Activated CD4-positive, alpha-beta T cell treated with anti-CD3 and anti-CD28 coated beads for 36 hours (primary cell): Measurements from ENCODE around the gene AVEN. TPM values are rescaled to one million over a fixed set of nuclear protein-coding genes. Genes with fewer than 3 reads are reported as not detected.
"Not testable (repeated sequence)": the region's sequence is repeated elsewhere in the genome, so short reads cannot be mapped to it uniquely, and the experiment has no call there.

Experiments
- ATAC-seq: fragments of 200-7000 bp; cut with Tn5 transposase; one replicate; pipeline ENCODE4 v1.10.0; 2021; ENCODE audit warnings: mild to moderate bottlenecking, moderate library complexity
- CTCF ChIA-PET: fragments of 350-600 bp; sonication (Branson Sonifier 250); formaldehyde crosslinking; loops from one replicate; lab custom pipeline; 2021; ENCODE audit warnings: antibody characterized with exemption; lab: Charles Lee
- POLR2A ChIA-PET: fragments of 350-600 bp; sonication (Branson Sonifier 250); formaldehyde crosslinking; loops from one replicate; lab custom pipeline; 2021; ENCODE audit warnings: antibody characterized with exemption, inconsistent platforms; lab: Charles Lee
- DNase-seq: peaks from one replicate; pipeline ENCODE4 v3.0.0-alpha.2; 2020
- H3K27ac Mint-ChIP-seq: one replicate; pipeline ENCODE4 v1.8.0; 2021; ENCODE audit warnings: mixed read lengths
- H3K27me3 Mint-ChIP-seq: one replicate; pipeline ENCODE4 v1.8.0; 2021; ENCODE audit warnings: mixed read lengths
- H3K36me3 Mint-ChIP-seq: one replicate; pipeline ENCODE4 v1.8.0; 2021; ENCODE audit warnings: low read depth, mixed read lengths
- H3K4me1 Mint-ChIP-seq: one replicate; pipeline ENCODE4 v1.8.0; 2021; ENCODE audit warnings: mixed read lengths
- H3K4me3 Mint-ChIP-seq: one replicate; pipeline ENCODE4 v1.8.0; 2021; ENCODE audit warnings: mild to moderate bottlenecking, moderate library complexity, mixed read lengths
- H3K9me3 Mint-ChIP-seq: one replicate; pipeline ENCODE4 v1.8.0; 2021; ENCODE audit warnings: low read depth, mixed read lengths
- intact Hi-C, 2 experiments: fragments of 100-400 bp; cut with DNase I in 1 of 2; cut with micrococcal nuclease in 1 of 2; formaldehyde crosslinking; loops; one replicate each; pipeline versions ENCODE4 v1.14.2 to v1.15.1; 2022 to 2024; cut with DNase I, micrococcal nuclease
- total RNA-seq, 2 experiments: library from RNA; stranded (reverse); gene quantifications; one replicate each; pipeline ENCODE4 v1.2.3, GENCODE V29; 2021

The AVEN gene
- total RNA-seq, 2 experiments from 2014 or later, result 10.5 to 10.7 TPM

GRCh38 chr15:34013746-34014145, 25.3 kb downstream of the AVEN start:
- Mint-ChIP-seq H3K27ac (no peak overlapping the region), H3K27me3 (no peaks in the 10 kb centered on the region), H3K4me1 (peaks cover 8% of the 10 kb centered on the region), H3K36me3 (peaks cover 3% of the 10 kb centered on the region), H3K9me3 (no peaks in the 10 kb centered on the region), H3K4me3 (no peak overlapping the region)
- CTCF ChIA-PET, result no interaction called here
- ATAC-seq (no peak), DNase-seq (no peak)
- intact Hi-C loops, result no loop called here
- POLR2A ChIA-PET, result no interaction called here

GRCh38 chr15:34012461-34013028, 26.5 kb downstream of the AVEN start:
- intact Hi-C loops, result no loop called here
- Mint-ChIP-seq H3K4me3 (no peak overlapping the region), H3K36me3 (no peaks in the 10 kb centered on the region), H3K27ac (no peak overlapping the region), H3K4me1 (no peaks in the 10 kb centered on the region), H3K9me3 (no peaks in the 10 kb centered on the region), H3K27me3 (no peaks in the 10 kb centered on the region)
- POLR2A ChIA-PET, result no interaction called here
- CTCF ChIA-PET, result interaction anchor here (1.3 to 1.6 kb wide), 2 partner anchors 8 to 10 kb away, joined by 4 read pairs; no protein-coding TSS in a partner anchor
- no peak for ATAC-seq
- no peak for DNase-seq

GRCh38 chr15:34011481-34011880, 27.5 kb downstream of the AVEN start:
- ATAC-seq, result no peak
- Mint-ChIP-seq H3K9me3 (no peaks in the 10 kb centered on the region), H3K4me3 (no peak overlapping the region), H3K36me3 (no peaks in the 10 kb centered on the region), H3K27ac (no peak overlapping the region), H3K27me3 (no peaks in the 10 kb centered on the region), H3K4me1 (no peaks in the 10 kb centered on the region)
- intact Hi-C loops, result no loop called here
- DNase-seq, result no peak
- ChIA-PET POLR2A (interaction anchor here (0.6 kb wide), 1 partner anchor 1001 kb away, joined by 3 read pairs; no protein-coding TSS in a partner anchor), CTCF (interaction anchor here (1.3 to 1.6 kb wide), 2 partner anchors 9 to 11 kb away, joined by 4 read pairs; no protein-coding TSS in a partner anchor)

DNA sequence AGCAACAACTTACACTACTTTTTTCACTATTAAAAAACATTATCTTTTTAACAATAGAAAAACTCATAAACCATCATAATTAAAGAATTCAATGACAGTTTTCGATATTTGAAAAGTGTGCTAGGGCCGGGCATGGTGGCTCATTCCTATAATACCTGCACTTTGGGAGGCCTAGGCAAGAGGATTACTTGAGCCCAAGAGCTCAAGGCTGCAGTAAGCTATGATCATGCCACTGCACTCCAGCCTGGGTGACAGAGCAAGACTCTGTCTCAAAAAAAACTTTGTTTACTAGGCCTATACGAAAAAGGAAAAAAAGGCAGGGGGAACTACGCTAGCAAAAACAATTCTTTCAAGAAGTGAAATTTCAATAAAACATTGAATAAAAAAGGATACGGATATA, 28.1 kb downstream of the AVEN start:
- intact Hi-C loops, result no loop called here
- POLR2A ChIA-PET, result no interaction called here
- Mint-ChIP-seq H3K4me1 (no peaks in the 10 kb centered on the region), H3K9me3 (no peaks in the 10 kb centered on the region), H3K27me3 (no peaks in the 10 kb centered on the region), H3K4me3 (no peak overlapping the region), H3K36me3 (no peaks in the 10 kb centered on the region), H3K27ac (no peak overlapping the region)
- ATAC-seq, result no peak
- DNase-seq, result no peak
- CTCF ChIA-PET, result no interaction called here

- POLR2A ChIA-PET, result no interaction called here
- intact Hi-C loops, result no loop called here
- H3K27ac Mint-ChIP-seq, result no peak overlapping the region
- H3K4me1 Mint-ChIP-seq, result no peaks in the 10 kb centered on the region
- H3K36me3 Mint-ChIP-seq, result no peaks in the 10 kb centered on the region
- no peaks in the 10 kb centered on the region for H3K9me3 Mint-ChIP-seq
- no peak for ATAC-seq
- no peak overlapping the region for H3K4me3 Mint-ChIP-seq
- H3K27me3 Mint-ChIP-seq, result no peaks in the 10 kb centered on the region
- DNase-seq, result no peak
- CTCF ChIA-PET, result interaction anchor here (0.6 to 1.3 kb wide), 3 partner anchors 43 to 209 kb away, joined by 3 to 7 read pairs (median 4); no protein-coding TSS in a partner anchor
These were observed 29.3 kb downstream of the AVEN start for GRCh38 chr15:34009656-34010055.

GRCh38 chr15:34006381-34006780, 32.6 kb downstream of the AVEN start:
- Mint-ChIP-seq H3K4me3 (no peak overlapping the region), H3K27me3 (no peaks in the 10 kb centered on the region), H3K9me3 (no peaks in the 10 kb centered on the region), H3K4me1 (no peaks in the 10 kb centered on the region), H3K27ac (no peak overlapping the region), H3K36me3 (no peaks in the 10 kb centered on the region)
- DNase-seq (no peak), ATAC-seq (no peak)
- ChIA-PET POLR2A (no interaction called here), CTCF (interaction anchor here (0.7 kb wide), 1 partner anchor 17 kb away, joined by 3 read pairs; no protein-coding TSS in a partner anchor)
- intact Hi-C loops, result no loop called here

- no peak for DNase-seq
- ChIA-PET CTCF (interaction anchor here (1.2 kb wide), 1 partner anchor 28 kb away, joined by 3 read pairs; no protein-coding TSS in a partner anchor), POLR2A (no interaction called here)
- Mint-ChIP-seq H3K4me3 (no peak overlapping the region), H3K4me1 (no peaks in the 10 kb centered on the region), H3K9me3 (no peaks in the 10 kb centered on the region), H3K27ac (no peak overlapping the region), H3K36me3 (no peaks in the 10 kb centered on the region), H3K27me3 (no peaks in the 10 kb centered on the region)
- intact Hi-C loops, result no loop called here
- ATAC-seq, result no peak
These were observed 37.5 kb downstream of the AVEN start for GRCh38 chr15:34001536-34001935.

- intact Hi-C loops, result loop anchor here in 1 of 2 experiments (10.0 kb wide), 1 partner anchor 261 kb away; no protein-coding TSS in a partner anchor
- H3K27me3 Mint-ChIP-seq, H3K9me3 Mint-ChIP-seq, POLR2A ChIA-PET, H3K36me3 Mint-ChIP-seq, DNase-seq, ATAC-seq, CTCF ChIA-PET, H3K27ac Mint-ChIP-seq, H3K4me3 Mint-ChIP-seq, H3K4me1 Mint-ChIP-seq: not testable (repeated sequence)
These were observed 43.3 kb downstream of the AVEN start for GRCh38 chr15:33995666-33996065.

DNA sequence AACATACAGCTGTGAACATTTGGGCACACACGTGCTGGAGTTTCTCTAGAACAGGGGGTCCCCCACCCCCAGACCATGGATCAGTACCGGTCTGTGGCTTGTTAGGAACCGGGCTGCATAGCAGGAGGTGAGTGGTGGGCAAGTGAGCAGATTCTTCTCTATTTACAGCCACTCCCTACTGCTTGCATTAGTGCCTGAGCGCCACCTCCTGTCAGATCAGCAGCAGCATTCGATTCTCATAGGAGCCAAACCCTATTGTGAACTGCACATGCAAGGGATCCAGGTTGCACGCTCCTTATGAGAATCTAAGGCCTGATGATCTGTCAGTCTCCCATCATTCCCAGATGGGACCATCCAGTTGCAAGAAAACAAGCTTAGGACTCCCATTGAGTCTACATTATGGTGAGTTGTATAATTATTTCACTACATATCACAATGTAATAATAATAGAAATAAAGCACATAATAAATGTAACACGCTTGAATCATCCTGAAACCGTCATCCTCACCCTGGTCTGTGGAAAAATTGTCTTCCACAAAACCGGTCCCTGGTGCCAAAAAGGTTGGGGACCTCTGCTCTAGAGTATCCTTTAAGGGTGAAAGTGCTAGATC, 44.9 kb downstream of the AVEN start:
- H3K4me1 Mint-ChIP-seq, result peaks cover 2% of the 10 kb centered on the region
- H3K27me3 Mint-ChIP-seq, result no peaks in the 10 kb centered on the region
- DNase-seq, result peak; percentile 39
- intact Hi-C loops, result loop anchor here in 1 of 2 experiments (10.0 kb wide), 1 partner anchor 259 kb away; no protein-coding TSS in a partner anchor
- ATAC-seq, result no peak
- ChIA-PET CTCF (interaction anchor here (0.6 kb wide), 1 partner anchor 118 kb away, joined by 3 read pairs; no protein-coding TSS in a partner anchor), POLR2A (no interaction called here)
- H3K27ac Mint-ChIP-seq, result no peak overlapping the region
- H3K36me3 Mint-ChIP-seq, result no peaks in the 10 kb centered on the region
- H3K4me3 Mint-ChIP-seq, result no peak overlapping the region
- H3K9me3 Mint-ChIP-seq, result no peaks in the 10 kb centered on the region

DNA sequence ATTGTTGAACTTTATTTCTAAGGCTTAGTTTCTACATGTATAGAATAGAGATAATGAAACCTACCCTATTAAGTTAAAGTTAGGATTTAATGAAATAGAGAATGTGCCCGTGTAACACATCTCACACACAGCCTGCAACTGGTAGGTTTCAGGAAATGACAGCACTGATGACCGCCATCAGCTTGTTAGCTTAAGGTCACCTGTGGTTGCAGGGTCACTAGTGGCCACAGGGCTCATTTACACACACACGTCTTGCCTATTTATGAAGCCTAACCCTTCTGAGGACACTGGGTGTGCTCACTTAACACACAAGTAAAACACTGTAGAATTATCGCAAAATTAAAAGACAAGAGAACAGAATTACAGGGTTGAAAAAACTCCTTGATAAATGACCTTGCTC, 50.6 kb downstream of the AVEN start:
- POLR2A ChIA-PET, result no interaction called here
- H3K4me1 Mint-ChIP-seq, result peaks cover 2% of the 10 kb centered on the region
- H3K9me3 Mint-ChIP-seq, result no peaks in the 10 kb centered on the region
- ATAC-seq, result no peak
- CTCF ChIA-PET, result interaction anchor here (0.6 kb wide), 1 partner anchor 324 kb away, joined by 3 read pairs; no protein-coding TSS in a partner anchor
- H3K27me3 Mint-ChIP-seq, result no peaks in the 10 kb centered on the region
- H3K36me3 Mint-ChIP-seq, result peaks cover 2% of the 10 kb centered on the region
- no peak overlapping the region for H3K4me3 Mint-ChIP-seq
- no peak overlapping the region for H3K27ac Mint-ChIP-seq
- no peak for DNase-seq
- intact Hi-C loops, result no loop called here

DNA sequence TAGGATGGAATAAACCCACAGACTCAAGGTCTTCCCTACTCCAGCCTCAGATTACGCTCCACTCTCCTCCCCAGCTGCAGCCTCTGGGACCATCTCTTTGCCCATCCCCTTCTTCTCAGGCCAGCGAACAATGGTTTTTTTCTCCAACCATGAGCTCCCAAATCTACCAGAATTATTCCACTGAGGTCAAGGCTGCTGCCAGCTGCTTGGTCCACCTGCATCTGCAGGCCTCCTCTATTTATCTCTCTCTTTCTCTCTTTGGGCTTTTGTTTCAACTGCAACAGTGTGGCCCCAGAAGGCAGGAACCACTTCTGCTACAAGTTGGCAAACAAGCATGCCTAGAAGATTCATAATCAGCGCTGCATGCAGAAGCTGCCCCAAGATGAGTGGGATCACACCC, 51.6 kb downstream of the AVEN start:
- CTCF ChIA-PET, result interaction anchor here (0.6 to 0.7 kb wide), 2 partner anchors 73 to 266 kb away, joined by 3 read pairs; no protein-coding TSS in a partner anchor

DNA sequence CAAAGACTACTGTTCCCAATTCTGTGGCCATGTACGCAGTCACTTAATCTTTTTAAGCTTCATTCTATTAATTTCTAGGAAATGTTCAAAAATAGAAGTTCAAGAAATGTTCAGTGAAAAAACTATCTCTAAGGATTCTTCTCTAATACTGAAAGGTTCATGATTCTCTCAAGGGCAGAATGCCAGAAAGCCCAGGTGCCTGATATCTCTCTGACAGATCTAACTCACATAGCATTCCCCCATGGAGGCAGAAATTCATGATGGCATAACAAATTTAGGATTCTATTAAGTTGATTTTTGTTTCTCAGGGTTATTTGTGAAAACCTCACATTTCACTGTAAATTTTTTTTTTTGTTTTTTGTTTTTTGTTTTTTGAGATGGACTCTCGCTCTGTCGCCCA, 53.3 kb downstream of the AVEN start:
- ChIA-PET POLR2A (no interaction called here), CTCF (no interaction called here)
- no peak for ATAC-seq
- intact Hi-C loops, result no loop called here
- no peak for DNase-seq
- Mint-ChIP-seq H3K4me1 (peaks cover 2% of the 10 kb centered on the region), H3K27ac (no peak overlapping the region), H3K4me3 (no peak overlapping the region), H3K27me3 (no peaks in the 10 kb centered on the region), H3K9me3 (no peaks in the 10 kb centered on the region), H3K36me3 (peaks cover 2% of the 10 kb centered on the region)

More for the DNA sequence above, 51.6 kb downstream of the AVEN start:
- Mint-ChIP-seq H3K4me1 (peaks cover 2% of the 10 kb centered on the region), H3K27ac (no peak overlapping the region), H3K4me3 (no peak overlapping the region), H3K27me3 (no peaks in the 10 kb centered on the region), H3K36me3 (peaks cover 2% of the 10 kb centered on the region), H3K9me3 (no peaks in the 10 kb centered on the region)
- POLR2A ChIA-PET, result no interaction called here
- DNase-seq, result no peak
- no peak for ATAC-seq
- intact Hi-C loops, result no loop called here
